HepG2 (cell line): ENCODE data around the gene MTX3. TPM values are rescaled to one million over a fixed set of nuclear protein-coding genes. Genes with fewer than 3 reads are reported as not detected.

Experiments
- ATAC-seq: fragments of 200-7000 bp; cut with Tn5 transposase; 3 replicates; pipeline ENCODE4 v1.9.1; 2020; ENCODE audit warnings: mild to moderate bottlenecking, moderate library complexity
- BruUV-seq: library from RNA; stranded (reverse); fragments of 400-500 nt; replicated peaks from 2 replicates; lab custom pipeline; 2021; lab: Mats Ljungman, UMichigan
- CTCF ChIA-PET: fragments of 300-600 bp; formaldehyde crosslinking; extraction: SDS; loops from one replicate; lab custom pipeline; 2021; ENCODE audit warnings: low total read pairs, inconsistent platforms, low intra/inter-chr PET ratio; lab: Yijun Ruan, JAX
- POLR2A ChIA-PET: fragments of 350-600 bp; sonication (Branson Sonifier 250); formaldehyde crosslinking; loops from one replicate; lab custom pipeline; 2020; ENCODE audit warnings: antibody characterized with exemption, inconsistent platforms; lab: Yijun Ruan, JAX
- DNase-seq: peaks from one replicate; pipeline ENCODE4 v3.0.0-alpha.2; 2015; ENCODE audit warnings: low spot score
- FAIRE-seq: peaks from 3 replicates; lab custom pipeline; 2011; peaks lifted over from hg19 to GRCh38; lab: Jason Lieb, UNC
- H2AFZ ChIP-seq: one replicate; pipeline ENCODE4 v1.6.1; 2011; ENCODE audit warnings: low read length, inconsistent platforms
- H3K27ac ChIP-seq: fragments of 300-600 bp; 3 replicates; pipeline ENCODE4 v1.8.0; 2011; ENCODE audit warnings: mixed run types, mild to moderate bottlenecking, mixed read lengths, low read length, inconsistent platforms; ENCODE audit not compliant: insufficient read depth; ENCODE audit errors: extremely low read length
- H3K27me3 ChIP-seq, 2 experiments: fragments of 200-600 bp in 1 of 2; 2 replicates in 1 of 2; 3 replicates in 1 of 2; pipeline versions ENCODE4 v1.6.0 to v1.8.0; 2011; ENCODE audit warnings: low read length in 2 of 2, mild to moderate bottlenecking in 2 of 2, moderate library complexity in 2 of 2, inconsistent platforms in 1 of 2; ENCODE audit not compliant: insufficient read depth in 2 of 2, control insufficient read depth in 1 of 2
- H3K36me3 ChIP-seq, 2 experiments: fragments of 200-600 bp in 1 of 2; replicated peaks in 1 of 2; 2 replicates in 1 of 2; 3 replicates in 1 of 2; pipeline versions ENCODE4 v1.5.1 to v1.8.0; 2011; ENCODE audit warnings: low read length in 2 of 2, inconsistent platforms in 1 of 2; ENCODE audit not compliant: insufficient read depth in 2 of 2, control insufficient read depth in 1 of 2
- H3K4me1 ChIP-seq: 2 replicates; pipeline ENCODE4 v1.5.1; 2012; ENCODE audit warnings: low read length, inconsistent platforms; ENCODE audit not compliant: insufficient read depth
- H3K4me2 ChIP-seq: 2 replicates; pipeline ENCODE4 v1.6.0; 2011; ENCODE audit warnings: low read depth, low read length, inconsistent platforms
- H3K4me3 ChIP-seq, 3 experiments: fragments of 200-600 bp in 1 of 3; sonication (generic), shearing (Covaris generic) in 1 of 3; replicated peaks in 1 of 3; 2 replicates each; pipeline ENCODE4 v1.5.1; 2011 to 2016; ENCODE audit warnings: low read length in 3 of 3, inconsistent platforms in 2 of 3, low read depth in 2 of 3, mild to moderate bottlenecking in 2 of 3, control low read depth in 1 of 3, mixed read lengths in 1 of 3; ENCODE audit not compliant: insufficient read depth in 1 of 3
- H3K79me2 ChIP-seq: one replicate; pipeline ENCODE4 v1.6.1; 2011; ENCODE audit warnings: low read length, inconsistent platforms; ENCODE audit not compliant: insufficient read depth
- H3K9ac ChIP-seq: 2 replicates; pipeline ENCODE4 v1.6.0; 2011; ENCODE audit warnings: mild to moderate bottlenecking, low read depth, low read length, inconsistent platforms; ENCODE audit not compliant: insufficient read depth
- H3K9me3 ChIP-seq: 2 replicates; pipeline ENCODE4 v1.5.1; 2012; ENCODE audit warnings: mild to moderate bottlenecking, low read length
- H4K20me1 ChIP-seq: 2 replicates; pipeline ENCODE4 v1.6.0; 2011; ENCODE audit warnings: inconsistent platforms, mild to moderate bottlenecking, low read length, moderate library complexity; ENCODE audit not compliant: insufficient read depth
- ATF7-NPFF ChIP-seq: sonication (generic); formaldehyde crosslinking; IDR thresholded peaks from 2 replicates; pipeline ENCODE4 v1.8.1; 2023; ENCODE audit warnings: mild to moderate bottlenecking, low read depth, missing genetic modification reagents, moderate library complexity
- CC2D1A ChIP-seq: sonication (generic); formaldehyde crosslinking; IDR thresholded peaks from 2 replicates; pipeline ENCODE4 v1.8.1; 2023; ENCODE audit warnings: mild to moderate bottlenecking, missing genetic modification reagents
- FOXA3 ChIP-seq: IDR thresholded peaks from 2 replicates; pipeline ENCODE4 v1.6.1; 2016; ENCODE audit warnings: missing genetic modification reagents, missing compliant biosample characterization
- HCFC1 ChIP-seq: fragments of 150-350 bp; IDR thresholded peaks from 2 replicates; pipeline ENCODE4 v1.6.1; 2014; ENCODE audit warnings: low read depth, low read length
- HES4 ChIP-seq: sonication (generic); formaldehyde crosslinking; IDR thresholded peaks from 2 replicates; pipeline ENCODE4 v1.9.0; 2021; ENCODE audit warnings: mild to moderate bottlenecking, missing genetic modification reagents, borderline replicate concordance
- HIVEP1 ChIP-seq: sonication (generic); formaldehyde crosslinking; IDR thresholded peaks from 2 replicates; pipeline ENCODE4 v1.4.0; 2020; ENCODE audit warnings: mild to moderate bottlenecking, missing genetic modification reagents
- IRF1 ChIP-seq: sonication (generic); formaldehyde crosslinking; IDR thresholded peaks from 2 replicates; pipeline ENCODE4 v1.4.0; 2020; ENCODE audit warnings: low read depth, mild to moderate bottlenecking, missing genetic modification reagents
- IRF9 ChIP-seq: sonication (generic); formaldehyde crosslinking; IDR thresholded peaks from 2 replicates; pipeline ENCODE4 v1.8.0; 2022; ENCODE audit warnings: missing genetic modification reagents, mild to moderate bottlenecking, borderline replicate concordance
- NFYB ChIP-seq: sonication (generic); formaldehyde crosslinking; IDR thresholded peaks from 2 replicates; pipeline ENCODE4 v1.4.0; 2020; ENCODE audit warnings: missing genetic modification reagents
- PAX8 ChIP-seq: sonication (generic); formaldehyde crosslinking; IDR thresholded peaks from 2 replicates; pipeline ENCODE4 v1.8.0; 2022; ENCODE audit warnings: mild to moderate bottlenecking, missing genetic modification reagents, borderline replicate concordance
- RELA ChIP-seq: sonication (generic); formaldehyde crosslinking; IDR thresholded peaks from 2 replicates; pipeline ENCODE4 v1.4.0; 2020; ENCODE audit warnings: missing genetic modification reagents
- SMAD1 ChIP-seq: sonication (generic); formaldehyde crosslinking; IDR thresholded peaks from 2 replicates; pipeline ENCODE4 v1.4.0; 2020; ENCODE audit warnings: missing genetic modification reagents, low read depth, mild to moderate bottlenecking, borderline replicate concordance
- THAP9 ChIP-seq: sonication (generic); formaldehyde crosslinking; IDR thresholded peaks from 2 replicates; pipeline ENCODE4; 2020; ENCODE audit warnings: missing genetic modification reagents, mild to moderate bottlenecking, borderline replicate concordance
- ZNF331 ChIP-seq: sonication (generic); formaldehyde crosslinking; IDR thresholded peaks from 2 replicates; pipeline ENCODE4 v1.4.0; 2020; ENCODE audit warnings: missing genetic modification reagents
- ZNF33A ChIP-seq: sonication (generic); formaldehyde crosslinking; IDR thresholded peaks from 2 replicates; pipeline ENCODE4 v1.5.1; 2020; ENCODE audit warnings: missing genetic modification reagents, mild to moderate bottlenecking, moderate library complexity, borderline replicate concordance
- ZNF605 ChIP-seq: sonication (generic); formaldehyde crosslinking; IDR thresholded peaks from 2 replicates; pipeline ENCODE4 v1.8.0; 2022; ENCODE audit warnings: mild to moderate bottlenecking, missing genetic modification reagents
- ZNF850 ChIP-seq: sonication (generic); formaldehyde crosslinking; conservative IDR thresholded peaks from 2 replicates; pipeline ENCODE4 v1.9.0; 2021; ENCODE audit warnings: mild to moderate bottlenecking, missing genetic modification reagents
- WGBS: methylation state at CpG from one replicate; pipeline ENCODE4 v1.1.6; 2017; ENCODE audit warnings: low lambda C conversion rate; 5-methylcytosine and 5-hydroxymethylcytosine counted together
- in situ Hi-C: cut with HindIII; loops from 2 replicates; pipeline ENCODE4 v1.10.0; 2017; ENCODE audit warnings: low pct_unique_long_range_greater_than_20kb; ENCODE audit not compliant: extremely low pct_ligation_motif_present
- intact Hi-C: fragments of 100-400 bp; cut with micrococcal nuclease; formaldehyde crosslinking; loops from one replicate; pipeline ENCODE4 v1.10.0; 2022; ENCODE audit not compliant: unreplicated experiment
- polyA plus RNA-seq, 8 experiments: library from polyadenylated mRNA; depleted of rRNA in 3 of 8; stranded (reverse) in 7 of 8; unstranded in 1 of 8; fragments of >200 nt; fragmentation: Illumina TruSeq in 4 of 8; extraction: Trizol in 4 of 8; gene quantifications; 2 replicates each; pipeline versions ENCODE4 v1.2.1 to v1.2.3, GENCODE V29; 2011 to 2016; ENCODE audit warnings: low read depth in 4 of 8, missing spikeins in 1 of 8, mixed read lengths in 1 of 8; ENCODE audit not compliant: insufficient read depth in 1 of 8
- total RNA-seq, 5 experiments: library from RNA; depleted of rRNA; stranded (reverse); fragments of >200 nt; fragmentation: Illumina TruSeq; extraction: Trizol; gene quantifications; 2 replicates each; pipeline ENCODE4 v1.2.3, GENCODE V29; 2016; ENCODE audit warnings: low read depth in 1 of 5

MTX3 gene
- total and polyA plus RNA-seq, 2 of the 13 experiments (the other 11 are each of a cell fraction or from before 2014, with no cell fraction given), result 9.9 to 16.7 TPM

GRCh38 chr5:79959407-79959806, 31.7 kb downstream of the MTX3 start:
- Histone ChIP-seq H3K9me3 (no peaks in the 10 kb centered on the region), H3K79me2 (no peaks in the 10 kb centered on the region), H3K9ac (no peak overlapping the region), H3K27ac (no peak overlapping the region), H3K36me3 (no peaks in the 10 kb centered on the region), H3K4me2 (no peak overlapping the region), H4K20me1 (no peaks in the 10 kb centered on the region), H3K27me3 (peaks cover 4 to 19% of the 10 kb centered on the region in 2 experiments; a peak in 3 of 5 replicates), H3K4me3 (no peak overlapping the region), H2AFZ (no peak overlapping the region), H3K4me1 (no peaks in the 10 kb centered on the region)
- intact Hi-C loops, result no loop called here
- WGBS, result 39% methylated on average over 8 of the region's 8 CpGs
- ATAC-seq (no peak), FAIRE-seq (no peak), DNase-seq (no peak)
- CTCF ChIA-PET, result no interaction called here
- in situ Hi-C loops, result no loop called here
- BruUV-seq, result no TSS peak
- no peak for TF ChIP-seq FOXA3 (CRISPR knock-in tag)
- no peak for TF ChIP-seq ZNF33A (CRISPR knock-in tag)
- no peak for TF ChIP-seq RELA
- TF ChIP-seq THAP9 (CRISPR knock-in tag), result no peak
- no peak for TF ChIP-seq HCFC1
- no peak for TF ChIP-seq ZNF850 (CRISPR knock-in tag)
- TF ChIP-seq ZNF605 (CRISPR knock-in tag), result no peak
- no peak for TF ChIP-seq ATF7-NPFF (CRISPR knock-in tag)
- TF ChIP-seq HES4, result no peak
- TF ChIP-seq SMAD1 (CRISPR knock-in tag), result no peak
- TF ChIP-seq IRF1 (CRISPR knock-in tag), result no peak
- TF ChIP-seq CC2D1A, result no peak
- TF ChIP-seq IRF9 (CRISPR knock-in tag), result no peak
- no peak for TF ChIP-seq HIVEP1
- TF ChIP-seq ZNF331 (CRISPR knock-in tag), result no peak
- no peak for TF ChIP-seq NFYB (CRISPR knock-in tag)
- TF ChIP-seq PAX8, result no peak
- POLR2A ChIA-PET, result no interaction called here
